NB4 (cell line): ENCODE results near the gene CD24.
A peak's percentile ranks its signal among the peaks of the same experiment; 100 is the strongest.

ENCODE experiments used
- DNase-seq: peaks from one replicate; pipeline ENCODE4 v3.0.0; 2010; ENCODE audit warnings: low read depth
- H3K4me3 ChIP-seq: one replicate; pipeline ENCODE4 v1.5.1; 2011; ENCODE audit warnings: mild to moderate bottlenecking, low read depth, low read length, moderate library complexity
- MYC ChIP-seq: IDR thresholded peaks from 2 replicates; pipeline ENCODE4 v1.6.1; 2011; ENCODE audit warnings: low read depth, low read length
- POLR2A ChIP-seq: IDR thresholded peaks from 2 replicates; pipeline ENCODE4 v1.6.1; 2011; ENCODE audit warnings: mild to moderate bottlenecking; ENCODE audit not compliant: insufficient read length; ENCODE audit errors: extremely low read depth
- TF ChIP-seq, protein P1 (sequence below): IDR thresholded peaks from one replicate; pipeline ENCODE4 v1.5.1; 2012; ENCODE audit warnings: low read depth, low read length
- TF ChIP-seq, protein P2 (sequence below): IDR thresholded peaks from 2 replicates; pipeline ENCODE4 v1.6.1; 2011; ENCODE audit warnings: low read depth, low read length

The CD24 gene

DNA sequence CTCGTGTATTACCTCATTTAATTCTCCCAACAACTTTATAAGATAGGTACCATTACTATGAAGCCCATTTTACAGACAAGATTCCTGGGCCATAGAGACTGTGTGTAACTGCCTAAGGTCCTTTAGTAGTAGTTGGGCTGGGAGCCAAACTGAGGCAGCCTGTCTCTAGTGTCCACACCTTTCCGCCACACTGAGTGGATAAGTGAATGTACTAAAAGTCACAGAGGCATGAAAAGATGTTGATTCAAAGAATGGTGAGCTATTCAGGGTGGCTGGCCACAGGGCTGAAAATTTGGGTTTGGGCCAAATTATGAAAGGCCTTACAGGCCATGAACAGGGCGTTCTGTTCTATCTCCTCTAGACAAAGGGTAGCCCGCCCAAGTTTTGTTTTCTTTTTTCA, 11.0 kb downstream of the CD24 start:
- TF ChIP-seq MYC, result no peak
- TF ChIP-seq, protein P1, sequence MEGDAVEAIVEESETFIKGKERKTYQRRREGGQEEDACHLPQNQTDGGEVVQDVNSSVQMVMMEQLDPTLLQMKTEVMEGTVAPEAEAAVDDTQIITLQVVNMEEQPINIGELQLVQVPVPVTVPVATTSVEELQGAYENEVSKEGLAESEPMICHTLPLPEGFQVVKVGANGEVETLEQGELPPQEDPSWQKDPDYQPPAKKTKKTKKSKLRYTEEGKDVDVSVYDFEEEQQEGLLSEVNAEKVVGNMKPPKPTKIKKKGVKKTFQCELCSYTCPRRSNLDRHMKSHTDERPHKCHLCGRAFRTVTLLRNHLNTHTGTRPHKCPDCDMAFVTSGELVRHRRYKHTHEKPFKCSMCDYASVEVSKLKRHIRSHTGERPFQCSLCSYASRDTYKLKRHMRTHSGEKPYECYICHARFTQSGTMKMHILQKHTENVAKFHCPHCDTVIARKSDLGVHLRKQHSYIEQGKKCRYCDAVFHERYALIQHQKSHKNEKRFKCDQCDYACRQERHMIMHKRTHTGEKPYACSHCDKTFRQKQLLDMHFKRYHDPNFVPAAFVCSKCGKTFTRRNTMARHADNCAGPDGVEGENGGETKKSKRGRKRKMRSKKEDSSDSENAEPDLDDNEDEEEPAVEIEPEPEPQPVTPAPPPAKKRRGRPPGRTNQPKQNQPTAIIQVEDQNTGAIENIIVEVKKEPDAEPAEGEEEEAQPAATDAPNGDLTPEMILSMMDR, result no peak
- TF ChIP-seq, protein P2, sequence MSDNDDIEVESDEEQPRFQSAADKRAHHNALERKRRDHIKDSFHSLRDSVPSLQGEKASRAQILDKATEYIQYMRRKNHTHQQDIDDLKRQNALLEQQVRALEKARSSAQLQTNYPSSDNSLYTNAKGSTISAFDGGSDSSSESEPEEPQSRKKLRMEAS, result no peak
- TF ChIP-seq POLR2A, result no peak
- DNase-seq, result no peak
- no peak overlapping the region for H3K4me3 ChIP-seq

GRCh38 chr6:106961801-106962200, 12.7 kb downstream of the CD24 start:
- TF ChIP-seq, protein P2, result no peak
- TF ChIP-seq POLR2A (no peak), MYC (no peak)
- TF ChIP-seq, protein P1, result no peak
- no peak overlapping the region for H3K4me3 ChIP-seq
- no peak for DNase-seq

DNA sequence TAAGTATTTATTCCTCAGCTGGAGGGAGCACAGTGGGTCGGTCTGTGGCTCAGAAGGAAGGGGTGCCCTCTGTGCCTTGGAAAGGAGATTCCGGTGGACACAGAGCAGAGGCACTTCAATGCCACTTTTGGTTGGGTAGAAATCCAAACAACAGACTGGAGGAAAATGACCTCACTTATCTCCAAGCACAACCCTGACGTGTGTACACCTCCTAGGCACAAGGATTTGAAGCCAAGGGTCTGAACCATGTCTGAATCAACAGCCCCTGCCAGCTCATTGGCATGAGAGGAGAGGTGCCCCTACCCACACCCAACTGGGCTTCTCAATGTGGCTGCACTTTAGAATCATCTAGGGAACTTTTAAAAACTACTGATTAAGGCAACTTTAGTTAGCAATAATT, 13.4 kb downstream of the CD24 start:
- TF ChIP-seq POLR2A, result no peak
- TF ChIP-seq, protein P2, result no peak
- no peak for DNase-seq
- H3K4me3 ChIP-seq, result no peak overlapping the region

DNA sequence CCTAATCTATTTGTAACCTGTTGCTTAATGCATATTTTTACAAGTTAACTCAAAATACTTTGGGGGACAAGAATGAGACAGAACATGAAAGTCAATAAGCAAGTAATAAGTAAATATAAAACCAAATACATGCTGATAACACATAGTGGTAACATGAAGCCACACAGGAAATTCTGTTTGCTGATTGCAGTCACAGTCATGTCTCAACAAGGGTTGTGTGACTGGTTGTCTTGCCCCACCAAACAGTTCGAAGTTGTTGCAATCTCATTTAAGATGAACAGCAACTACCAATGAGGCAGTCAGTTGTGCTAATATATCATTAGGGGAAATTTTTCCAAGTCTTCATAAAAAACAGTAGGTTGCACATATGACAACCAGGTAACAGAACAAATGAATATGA, 14.5 kb downstream of the CD24 start:
- H3K4me3 ChIP-seq, result no peak overlapping the region
- DNase-seq, result no peak
- TF ChIP-seq, protein P2, result no peak

GRCh38 chr6:106939848-106940247, 34.7 kb downstream of the CD24 start:
- TF ChIP-seq, protein P1, result no peak
- no peak for TF ChIP-seq MYC
- no peak for TF ChIP-seq POLR2A
- TF ChIP-seq, protein P2, result no peak
- DNase-seq, result peak; percentile 31
- no peak overlapping the region for H3K4me3 ChIP-seq

- TF ChIP-seq, protein P1, result no peak
- TF ChIP-seq MYC, result no peak
- no peak for DNase-seq
- no peak overlapping the region for H3K4me3 ChIP-seq
Measured at GRCh38 chr6:106939208-106939607, 35.3 kb downstream of the CD24 start.

- peak; percentile 53 for DNase-seq
- no peak overlapping the region for H3K4me3 ChIP-seq
- TF ChIP-seq, protein P1, result no peak
- TF ChIP-seq, protein P2, result no peak
- TF ChIP-seq MYC, result no peak
- no peak for TF ChIP-seq POLR2A
Measured at GRCh38 chr6:106927531-106928398, 46.8 kb downstream of the CD24 start.
